Suprapubic skin (tissue), 3 donors: Measurements from ENCODE around the gene LMX1B.

Source experiments
- POLR2AphosphoS5 ChIP-seq, 3 donors: sonication (generic); formaldehyde crosslinking; IDR thresholded peaks; one replicate each; pipeline ENCODE4 v1.6.1; 2017; ENCODE audit warnings: antibody characterized with exemption in 3 of 3
- TF ChIP-seq, protein P1 (sequence below), 2 donors: fragments of 200-600 bp in 1 of 2; fragments of 450-650 bp in 1 of 2; sonication (generic) in 1 of 2; IDR thresholded peaks; one replicate each; pipeline ENCODE4 v1.5.1; 2016 to 2019; ENCODE audit warnings: antibody characterized with exemption in 2 of 2, mild to moderate bottlenecking in 1 of 2, moderate library complexity in 1 of 2

DNA sequence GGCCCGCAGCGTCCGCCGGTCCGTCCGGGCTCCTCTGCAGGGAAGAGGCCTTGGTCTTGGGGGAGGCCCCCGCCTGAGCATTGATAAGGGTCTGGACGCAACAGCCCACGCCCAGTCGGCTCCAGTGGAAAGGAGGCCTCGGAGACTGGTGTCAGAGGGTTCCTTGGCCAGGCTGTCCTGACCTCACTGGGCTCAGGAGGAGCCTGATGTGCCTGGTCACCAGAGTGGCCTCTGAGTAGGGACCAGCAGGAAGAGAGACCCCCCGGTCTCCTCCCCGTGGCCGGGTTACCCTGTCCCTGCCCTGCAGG, 13.2 kb downstream of the LMX1B start:
- TF ChIP-seq, protein P1, sequence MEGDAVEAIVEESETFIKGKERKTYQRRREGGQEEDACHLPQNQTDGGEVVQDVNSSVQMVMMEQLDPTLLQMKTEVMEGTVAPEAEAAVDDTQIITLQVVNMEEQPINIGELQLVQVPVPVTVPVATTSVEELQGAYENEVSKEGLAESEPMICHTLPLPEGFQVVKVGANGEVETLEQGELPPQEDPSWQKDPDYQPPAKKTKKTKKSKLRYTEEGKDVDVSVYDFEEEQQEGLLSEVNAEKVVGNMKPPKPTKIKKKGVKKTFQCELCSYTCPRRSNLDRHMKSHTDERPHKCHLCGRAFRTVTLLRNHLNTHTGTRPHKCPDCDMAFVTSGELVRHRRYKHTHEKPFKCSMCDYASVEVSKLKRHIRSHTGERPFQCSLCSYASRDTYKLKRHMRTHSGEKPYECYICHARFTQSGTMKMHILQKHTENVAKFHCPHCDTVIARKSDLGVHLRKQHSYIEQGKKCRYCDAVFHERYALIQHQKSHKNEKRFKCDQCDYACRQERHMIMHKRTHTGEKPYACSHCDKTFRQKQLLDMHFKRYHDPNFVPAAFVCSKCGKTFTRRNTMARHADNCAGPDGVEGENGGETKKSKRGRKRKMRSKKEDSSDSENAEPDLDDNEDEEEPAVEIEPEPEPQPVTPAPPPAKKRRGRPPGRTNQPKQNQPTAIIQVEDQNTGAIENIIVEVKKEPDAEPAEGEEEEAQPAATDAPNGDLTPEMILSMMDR (IDR thresholded peaks at IDR 0.05), result no peak
- no peak for TF ChIP-seq POLR2AphosphoS5 (IDR thresholded peaks at IDR 0.05)
